HepG2 (cell line): Measurements from ENCODE around the gene ITIH1. TPM values are rescaled to one million over a fixed set of nuclear protein-coding genes. Genes with fewer than 3 reads are reported as not detected.

Source experiments
- GATAD2A ChIP-seq: IDR thresholded peaks from 2 replicates; pipeline ENCODE4 v1.6.1; 2016
- JUND ChIP-seq: sonication (generic); formaldehyde crosslinking; IDR thresholded peaks from 2 replicates; pipeline ENCODE4 v1.8.0; 2022; ENCODE audit warnings: mild to moderate bottlenecking, missing genetic modification reagents
- RARA ChIP-seq: IDR thresholded peaks from 2 replicates; pipeline ENCODE4 v1.6.1; 2016; ENCODE audit warnings: missing genetic modification reagents, missing compliant biosample characterization
- ZNF296 ChIP-seq: sonication (generic); formaldehyde crosslinking; conservative IDR thresholded peaks from 2 replicates; pipeline ENCODE4 v1.5.0; 2020; ENCODE audit warnings: mild to moderate bottlenecking, missing genetic modification reagents
- ZNF598 ChIP-seq: sonication (generic); formaldehyde crosslinking; IDR thresholded peaks from 2 replicates; pipeline ENCODE4 v1.5.1; 2020; ENCODE audit warnings: mild to moderate bottlenecking, missing genetic modification reagents, borderline replicate concordance
- ZNF883 ChIP-seq: sonication (generic); formaldehyde crosslinking; IDR thresholded peaks from 2 replicates; pipeline ENCODE4 v1.5.1; 2020; ENCODE audit warnings: mild to moderate bottlenecking, missing genetic modification reagents; ENCODE audit errors: not compliant biosample characterization
- ZSCAN25 ChIP-seq: sonication (generic); formaldehyde crosslinking; IDR thresholded peaks from 2 replicates; pipeline ENCODE4 v1.8.0; 2022; ENCODE audit warnings: mild to moderate bottlenecking, missing genetic modification reagents
- polyA plus RNA-seq, 8 experiments: library from polyadenylated mRNA; depleted of rRNA in 3 of 8; stranded (reverse) in 7 of 8; unstranded in 1 of 8; fragments of >200 nt; fragmentation: Illumina TruSeq in 4 of 8; extraction: Trizol in 4 of 8; gene quantifications; 2 replicates each; pipeline versions ENCODE4 v1.2.1 to v1.2.3, GENCODE V29; 2011 to 2016; ENCODE audit warnings: low read depth in 4 of 8, missing spikeins in 1 of 8, mixed read lengths in 1 of 8; ENCODE audit not compliant: insufficient read depth in 1 of 8
- total RNA-seq, 5 experiments: library from RNA; depleted of rRNA; stranded (reverse); fragments of >200 nt; fragmentation: Illumina TruSeq; extraction: Trizol; gene quantifications; 2 replicates each; pipeline ENCODE4 v1.2.3, GENCODE V29; 2016; ENCODE audit warnings: low read depth in 1 of 5
- TF ChIP-seq, protein P1 (sequence below): sonication (generic); formaldehyde crosslinking; IDR thresholded peaks from 2 replicates; pipeline ENCODE4 v1.5.1; 2020; ENCODE audit warnings: mild to moderate bottlenecking, missing genetic modification reagents, moderate library complexity
- TF ChIP-seq, protein P2 (sequence below): IDR thresholded peaks from 2 replicates; pipeline ENCODE4 v1.4.0; 2020; ENCODE audit warnings: mild to moderate bottlenecking, missing genetic modification reagents
- TF ChIP-seq, protein P3 (sequence below): sonication (generic); formaldehyde crosslinking; IDR thresholded peaks from 2 replicates; pipeline ENCODE4 v1.4.0; 2020; ENCODE audit warnings: missing genetic modification reagents
- TF ChIP-seq, protein P4 (sequence below): sonication (generic); formaldehyde crosslinking; IDR thresholded peaks from 2 replicates; pipeline ENCODE4 v1.4.0; 2020; ENCODE audit warnings: missing genetic modification reagents
- TF ChIP-seq, protein P5 (sequence below): IDR thresholded peaks from 2 replicates; pipeline ENCODE4 v1.6.1; 2016; ENCODE audit warnings: missing compliant biosample characterization, missing genetic modification reagents, borderline replicate concordance
- TF ChIP-seq, protein P6 (sequence below): sonication (generic); formaldehyde crosslinking; IDR thresholded peaks from 2 replicates; pipeline ENCODE4 v1.4.0; 2020; ENCODE audit warnings: missing genetic modification reagents

The ITIH1 gene
- total and polyA plus RNA-seq, 2 of the 13 experiments (the other 11 are each of a cell fraction or from before 2014, with no cell fraction given), result 12.3 to 19.6 TPM

DNA sequence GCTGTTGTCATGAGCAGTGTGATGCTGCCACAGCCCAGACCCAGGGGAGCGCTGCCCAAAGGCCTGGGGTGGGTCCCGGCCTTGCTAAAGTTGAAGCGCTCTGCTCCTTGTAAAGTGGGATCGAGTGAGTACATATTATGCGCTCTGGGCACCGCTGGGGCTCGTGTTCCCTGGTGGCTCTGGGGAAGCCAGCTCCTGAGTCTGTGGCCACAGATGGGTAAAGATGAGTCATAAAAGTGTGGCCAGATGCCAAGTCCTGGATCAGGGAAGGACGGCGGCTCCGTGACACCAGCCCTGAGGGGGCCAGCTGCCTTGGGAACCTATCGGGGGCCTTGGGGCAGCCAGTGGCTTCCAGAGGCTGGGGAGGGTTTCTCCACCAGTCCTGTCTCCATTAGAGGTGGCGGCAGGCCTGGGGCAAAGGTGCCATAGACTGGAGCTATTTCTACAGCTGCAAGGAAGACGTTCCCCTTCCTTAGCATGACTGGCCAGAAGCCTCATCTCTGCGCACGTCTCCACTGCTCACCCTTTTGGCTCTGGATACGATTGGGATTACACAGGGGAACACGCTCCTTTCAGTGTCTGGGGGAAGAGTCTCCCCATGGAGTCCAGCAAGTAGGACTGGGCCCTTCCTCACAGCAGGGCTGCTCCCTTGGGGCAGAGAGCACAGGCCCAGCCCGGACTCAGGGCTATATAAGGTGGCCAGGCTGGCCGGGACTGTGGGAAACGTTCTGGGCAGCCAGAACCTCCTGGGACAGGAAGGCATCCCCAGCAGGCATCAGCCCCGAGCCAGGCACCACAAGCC is 54.3 kb downstream of the ITIH1 start (continued):
- TF ChIP-seq, protein P1, sequence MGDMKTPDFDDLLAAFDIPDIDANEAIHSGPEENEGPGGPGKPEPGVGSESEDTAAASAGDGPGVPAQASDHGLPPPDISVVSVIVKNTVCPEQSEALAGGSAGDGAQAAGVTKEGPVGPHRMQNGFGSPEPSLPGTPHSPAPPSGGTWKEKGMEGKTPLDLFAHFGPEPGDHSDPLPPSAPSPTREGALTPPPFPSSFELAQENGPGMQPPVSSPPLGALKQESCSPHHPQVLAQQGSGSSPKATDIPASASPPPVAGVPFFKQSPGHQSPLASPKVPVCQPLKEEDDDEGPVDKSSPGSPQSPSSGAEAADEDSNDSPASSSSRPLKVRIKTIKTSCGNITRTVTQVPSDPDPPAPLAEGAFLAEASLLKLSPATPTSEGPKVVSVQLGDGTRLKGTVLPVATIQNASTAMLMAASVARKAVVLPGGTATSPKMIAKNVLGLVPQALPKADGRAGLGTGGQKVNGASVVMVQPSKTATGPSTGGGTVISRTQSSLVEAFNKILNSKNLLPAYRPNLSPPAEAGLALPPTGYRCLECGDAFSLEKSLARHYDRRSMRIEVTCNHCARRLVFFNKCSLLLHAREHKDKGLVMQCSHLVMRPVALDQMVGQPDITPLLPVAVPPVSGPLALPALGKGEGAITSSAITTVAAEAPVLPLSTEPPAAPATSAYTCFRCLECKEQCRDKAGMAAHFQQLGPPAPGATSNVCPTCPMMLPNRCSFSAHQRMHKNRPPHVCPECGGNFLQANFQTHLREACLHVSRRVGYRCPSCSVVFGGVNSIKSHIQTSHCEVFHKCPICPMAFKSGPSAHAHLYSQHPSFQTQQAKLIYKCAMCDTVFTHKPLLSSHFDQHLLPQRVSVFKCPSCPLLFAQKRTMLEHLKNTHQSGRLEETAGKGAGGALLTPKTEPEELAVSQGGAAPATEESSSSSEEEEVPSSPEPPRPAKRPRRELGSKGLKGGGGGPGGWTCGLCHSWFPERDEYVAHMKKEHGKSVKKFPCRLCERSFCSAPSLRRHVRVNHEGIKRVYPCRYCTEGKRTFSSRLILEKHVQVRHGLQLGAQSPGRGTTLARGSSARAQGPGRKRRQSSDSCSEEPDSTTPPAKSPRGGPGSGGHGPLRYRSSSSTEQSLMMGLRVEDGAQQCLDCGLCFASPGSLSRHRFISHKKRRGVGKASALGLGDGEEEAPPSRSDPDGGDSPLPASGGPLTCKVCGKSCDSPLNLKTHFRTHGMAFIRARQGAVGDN, result peak; percentile 55
- TF ChIP-seq, protein P2, sequence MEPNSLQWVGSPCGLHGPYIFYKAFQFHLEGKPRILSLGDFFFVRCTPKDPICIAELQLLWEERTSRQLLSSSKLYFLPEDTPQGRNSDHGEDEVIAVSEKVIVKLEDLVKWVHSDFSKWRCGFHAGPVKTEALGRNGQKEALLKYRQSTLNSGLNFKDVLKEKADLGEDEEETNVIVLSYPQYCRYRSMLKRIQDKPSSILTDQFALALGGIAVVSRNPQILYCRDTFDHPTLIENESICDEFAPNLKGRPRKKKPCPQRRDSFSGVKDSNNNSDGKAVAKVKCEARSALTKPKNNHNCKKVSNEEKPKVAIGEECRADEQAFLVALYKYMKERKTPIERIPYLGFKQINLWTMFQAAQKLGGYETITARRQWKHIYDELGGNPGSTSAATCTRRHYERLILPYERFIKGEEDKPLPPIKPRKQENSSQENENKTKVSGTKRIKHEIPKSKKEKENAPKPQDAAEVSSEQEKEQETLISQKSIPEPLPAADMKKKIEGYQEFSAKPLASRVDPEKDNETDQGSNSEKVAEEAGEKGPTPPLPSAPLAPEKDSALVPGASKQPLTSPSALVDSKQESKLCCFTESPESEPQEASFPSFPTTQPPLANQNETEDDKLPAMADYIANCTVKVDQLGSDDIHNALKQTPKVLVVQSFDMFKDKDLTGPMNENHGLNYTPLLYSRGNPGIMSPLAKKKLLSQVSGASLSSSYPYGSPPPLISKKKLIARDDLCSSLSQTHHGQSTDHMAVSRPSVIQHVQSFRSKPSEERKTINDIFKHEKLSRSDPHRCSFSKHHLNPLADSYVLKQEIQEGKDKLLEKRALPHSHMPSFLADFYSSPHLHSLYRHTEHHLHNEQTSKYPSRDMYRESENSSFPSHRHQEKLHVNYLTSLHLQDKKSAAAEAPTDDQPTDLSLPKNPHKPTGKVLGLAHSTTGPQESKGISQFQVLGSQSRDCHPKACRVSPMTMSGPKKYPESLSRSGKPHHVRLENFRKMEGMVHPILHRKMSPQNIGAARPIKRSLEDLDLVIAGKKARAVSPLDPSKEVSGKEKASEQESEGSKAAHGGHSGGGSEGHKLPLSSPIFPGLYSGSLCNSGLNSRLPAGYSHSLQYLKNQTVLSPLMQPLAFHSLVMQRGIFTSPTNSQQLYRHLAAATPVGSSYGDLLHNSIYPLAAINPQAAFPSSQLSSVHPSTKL (CRISPR knock-in tag), result peak; percentile 25; the same call in 1 of the 2 replicates
- no peak for TF ChIP-seq ZNF296 (CRISPR knock-in tag)
- TF ChIP-seq, protein P3, sequence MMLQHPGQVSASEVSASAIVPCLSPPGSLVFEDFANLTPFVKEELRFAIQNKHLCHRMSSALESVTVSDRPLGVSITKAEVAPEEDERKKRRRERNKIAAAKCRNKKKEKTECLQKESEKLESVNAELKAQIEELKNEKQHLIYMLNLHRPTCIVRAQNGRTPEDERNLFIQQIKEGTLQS (CRISPR knock-in tag), result peak; percentile 51
- TF ChIP-seq, protein P4, sequence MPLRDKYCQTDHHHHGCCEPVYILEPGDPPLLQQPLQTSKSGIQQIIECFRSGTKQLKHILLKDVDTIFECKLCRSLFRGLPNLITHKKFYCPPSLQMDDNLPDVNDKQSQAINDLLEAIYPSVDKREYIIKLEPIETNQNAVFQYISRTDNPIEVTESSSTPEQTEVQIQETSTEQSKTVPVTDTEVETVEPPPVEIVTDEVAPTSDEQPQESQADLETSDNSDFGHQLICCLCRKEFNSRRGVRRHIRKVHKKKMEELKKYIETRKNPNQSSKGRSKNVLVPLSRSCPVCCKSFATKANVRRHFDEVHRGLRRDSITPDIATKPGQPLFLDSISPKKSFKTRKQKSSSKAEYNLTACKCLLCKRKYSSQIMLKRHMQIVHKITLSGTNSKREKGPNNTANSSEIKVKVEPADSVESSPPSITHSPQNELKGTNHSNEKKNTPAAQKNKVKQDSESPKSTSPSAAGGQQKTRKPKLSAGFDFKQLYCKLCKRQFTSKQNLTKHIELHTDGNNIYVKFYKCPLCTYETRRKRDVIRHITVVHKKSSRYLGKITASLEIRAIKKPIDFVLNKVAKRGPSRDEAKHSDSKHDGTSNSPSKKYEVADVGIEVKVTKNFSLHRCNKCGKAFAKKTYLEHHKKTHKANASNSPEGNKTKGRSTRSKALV (CRISPR knock-in tag), result peak; percentile 39; the same call in 1 of the 2 replicates
- TF ChIP-seq ZNF883 (CRISPR knock-in tag), result peak; percentile 64
- TF ChIP-seq, protein P5, sequence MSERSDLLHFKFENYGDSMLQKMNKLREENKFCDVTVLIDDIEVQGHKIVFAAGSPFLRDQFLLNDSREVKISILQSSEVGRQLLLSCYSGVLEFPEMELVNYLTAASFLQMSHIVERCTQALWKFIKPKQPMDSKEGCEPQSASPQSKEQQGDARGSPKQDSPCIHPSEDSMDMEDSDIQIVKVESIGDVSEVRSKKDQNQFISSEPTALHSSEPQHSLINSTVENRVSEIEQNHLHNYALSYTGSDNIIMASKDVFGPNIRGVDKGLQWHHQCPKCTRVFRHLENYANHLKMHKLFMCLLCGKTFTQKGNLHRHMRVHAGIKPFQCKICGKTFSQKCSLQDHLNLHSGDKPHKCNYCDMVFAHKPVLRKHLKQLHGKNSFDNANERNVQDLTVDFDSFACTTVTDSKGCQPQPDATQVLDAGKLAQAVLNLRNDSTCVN (CRISPR knock-in tag), result no peak
- TF ChIP-seq RARA (CRISPR knock-in tag), result 0 out of 2 replicates have a peak, but pooled peaks have one; percentile 14
- peak; percentile 48 for TF ChIP-seq GATAD2A (CRISPR knock-in tag)
- peak; percentile 47; the same call in 1 of the 2 replicates for TF ChIP-seq ZSCAN25 (CRISPR knock-in tag)
- 0 out of 2 replicates have a peak, but pooled peaks have one; percentile 26 for TF ChIP-seq ZNF598
- TF ChIP-seq, protein P6, sequence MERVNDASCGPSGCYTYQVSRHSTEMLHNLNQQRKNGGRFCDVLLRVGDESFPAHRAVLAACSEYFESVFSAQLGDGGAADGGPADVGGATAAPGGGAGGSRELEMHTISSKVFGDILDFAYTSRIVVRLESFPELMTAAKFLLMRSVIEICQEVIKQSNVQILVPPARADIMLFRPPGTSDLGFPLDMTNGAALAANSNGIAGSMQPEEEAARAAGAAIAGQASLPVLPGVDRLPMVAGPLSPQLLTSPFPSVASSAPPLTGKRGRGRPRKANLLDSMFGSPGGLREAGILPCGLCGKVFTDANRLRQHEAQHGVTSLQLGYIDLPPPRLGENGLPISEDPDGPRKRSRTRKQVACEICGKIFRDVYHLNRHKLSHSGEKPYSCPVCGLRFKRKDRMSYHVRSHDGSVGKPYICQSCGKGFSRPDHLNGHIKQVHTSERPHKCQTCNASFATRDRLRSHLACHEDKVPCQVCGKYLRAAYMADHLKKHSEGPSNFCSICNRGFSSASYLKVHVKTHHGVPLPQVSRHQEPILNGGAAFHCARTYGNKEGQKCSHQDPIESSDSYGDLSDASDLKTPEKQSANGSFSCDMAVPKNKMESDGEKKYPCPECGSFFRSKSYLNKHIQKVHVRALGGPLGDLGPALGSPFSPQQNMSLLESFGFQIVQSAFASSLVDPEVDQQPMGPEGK (CRISPR knock-in tag), result peak; percentile 47
- peak; percentile 56; the same call in 1 of the 2 replicates for TF ChIP-seq JUND (CRISPR knock-in tag)
